PFSK-1 (cell line): Measurements from ENCODE around the gene SLC16A8.

Experiments
- FOXP2 ChIP-seq: optimal IDR thresholded peaks from 2 replicates; pipeline ENCODE3; 2011; ENCODE audit warnings: borderline replicate concordance, control low read depth, inconsistent platforms; ENCODE audit not compliant: insufficient read depth; ENCODE audit errors: extremely low read length, extremely low read depth
- POLR2AphosphoS5 ChIP-seq: IDR thresholded peaks from 2 replicates; pipeline ENCODE4 v1.6.1; 2012; ENCODE audit warnings: low read depth, mild to moderate bottlenecking, control low read depth, low read length, moderate library complexity
- SIN3A ChIP-seq: IDR thresholded peaks from 2 replicates; pipeline ENCODE4 v1.6.1; 2012; ENCODE audit warnings: mild to moderate bottlenecking, low read length, moderate library complexity, borderline replicate concordance; ENCODE audit not compliant: insufficient read depth
- TAF1 ChIP-seq: IDR thresholded peaks from 2 replicates; pipeline ENCODE4 v1.6.1; 2012; ENCODE audit warnings: low read length, control low read depth, borderline replicate concordance; ENCODE audit not compliant: insufficient read depth
- TF ChIP-seq, protein P1 (sequence below), 2 experiments: IDR thresholded peaks; 2 replicates each; pipeline versions ENCODE4 v1.6.1 to v1.8.0; 2011 to 2012; ENCODE audit warnings: low read depth in 2 of 2, low read length in 2 of 2, control low read depth in 1 of 2, inconsistent platforms in 1 of 2, mild to moderate bottlenecking in 1 of 2, moderate library complexity in 1 of 2; ENCODE audit not compliant: insufficient read depth in 1 of 2

Gene SLC16A8

DNA sequence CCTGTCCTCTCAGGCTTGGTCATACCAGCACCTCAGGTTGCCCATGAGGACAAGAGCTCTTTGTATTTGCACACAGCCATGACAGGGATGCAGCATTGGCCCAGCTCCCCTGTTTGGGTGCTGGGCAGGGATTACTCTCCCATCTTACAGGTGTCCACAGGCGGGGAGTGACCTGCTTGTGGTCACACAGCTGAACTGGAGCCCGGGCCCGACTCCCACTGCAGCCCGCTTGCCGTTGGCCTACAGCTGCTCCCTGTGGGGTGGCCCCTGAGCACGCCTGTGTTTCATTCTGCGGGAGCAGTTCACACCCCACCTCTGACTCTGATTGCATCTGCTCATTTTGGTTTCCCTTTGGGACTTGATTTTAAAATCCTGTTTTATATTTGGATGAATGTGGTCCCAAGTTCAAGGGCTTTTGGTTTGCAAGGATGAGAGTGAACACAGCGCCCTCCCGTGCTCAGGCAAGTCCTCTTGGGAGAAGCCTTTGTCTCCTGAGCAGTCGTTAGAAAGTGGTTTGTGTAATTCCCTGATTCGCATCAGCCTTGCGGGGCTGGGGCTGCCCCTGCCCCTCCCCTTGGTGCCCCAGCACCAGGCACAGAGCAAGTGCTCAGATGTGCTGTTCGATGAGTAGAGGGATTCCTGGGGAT, 17.5 kb downstream of the SLC16A8 start:
- no peak for TF ChIP-seq FOXP2
- TF ChIP-seq TAF1: no peak
- TF ChIP-seq POLR2AphosphoS5: no peak
- TF ChIP-seq SIN3A: no peak
- TF ChIP-seq, protein P1, sequence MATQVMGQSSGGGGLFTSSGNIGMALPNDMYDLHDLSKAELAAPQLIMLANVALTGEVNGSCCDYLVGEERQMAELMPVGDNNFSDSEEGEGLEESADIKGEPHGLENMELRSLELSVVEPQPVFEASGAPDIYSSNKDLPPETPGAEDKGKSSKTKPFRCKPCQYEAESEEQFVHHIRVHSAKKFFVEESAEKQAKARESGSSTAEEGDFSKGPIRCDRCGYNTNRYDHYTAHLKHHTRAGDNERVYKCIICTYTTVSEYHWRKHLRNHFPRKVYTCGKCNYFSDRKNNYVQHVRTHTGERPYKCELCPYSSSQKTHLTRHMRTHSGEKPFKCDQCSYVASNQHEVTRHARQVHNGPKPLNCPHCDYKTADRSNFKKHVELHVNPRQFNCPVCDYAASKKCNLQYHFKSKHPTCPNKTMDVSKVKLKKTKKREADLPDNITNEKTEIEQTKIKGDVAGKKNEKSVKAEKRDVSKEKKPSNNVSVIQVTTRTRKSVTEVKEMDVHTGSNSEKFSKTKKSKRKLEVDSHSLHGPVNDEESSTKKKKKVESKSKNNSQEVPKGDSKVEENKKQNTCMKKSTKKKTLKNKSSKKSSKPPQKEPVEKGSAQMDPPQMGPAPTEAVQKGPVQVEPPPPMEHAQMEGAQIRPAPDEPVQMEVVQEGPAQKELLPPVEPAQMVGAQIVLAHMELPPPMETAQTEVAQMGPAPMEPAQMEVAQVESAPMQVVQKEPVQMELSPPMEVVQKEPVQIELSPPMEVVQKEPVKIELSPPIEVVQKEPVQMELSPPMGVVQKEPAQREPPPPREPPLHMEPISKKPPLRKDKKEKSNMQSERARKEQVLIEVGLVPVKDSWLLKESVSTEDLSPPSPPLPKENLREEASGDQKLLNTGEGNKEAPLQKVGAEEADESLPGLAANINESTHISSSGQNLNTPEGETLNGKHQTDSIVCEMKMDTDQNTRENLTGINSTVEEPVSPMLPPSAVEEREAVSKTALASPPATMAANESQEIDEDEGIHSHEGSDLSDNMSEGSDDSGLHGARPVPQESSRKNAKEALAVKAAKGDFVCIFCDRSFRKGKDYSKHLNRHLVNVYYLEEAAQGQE (IDR thresholded peaks at IDR 0.05; ENCODE audit: insufficient read depth in 1 of 2, low read depth in 2 of 2, low read length in 2 of 2): no peak

DNA sequence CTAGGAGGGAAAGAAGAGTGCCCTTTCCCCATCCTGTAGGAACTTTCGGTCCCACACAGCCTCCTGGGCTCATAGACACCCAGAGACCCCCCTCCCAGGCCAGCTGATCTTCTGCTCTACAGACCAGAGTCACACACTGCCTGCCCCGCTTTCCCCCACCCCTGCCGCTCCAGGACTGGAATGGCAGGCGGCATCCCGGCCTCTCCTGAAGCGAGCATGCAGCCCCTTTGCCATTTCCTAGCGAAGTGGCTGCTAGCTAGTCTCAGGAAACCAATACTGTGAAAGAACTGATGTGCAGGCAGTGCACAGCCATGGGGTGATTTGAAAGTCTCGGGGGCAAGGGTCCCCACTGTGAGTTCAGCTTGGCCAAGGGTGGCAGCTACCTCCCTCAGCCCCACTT, 18.4 kb downstream of the SLC16A8 start:
- TF ChIP-seq, protein P1 (IDR thresholded peaks at IDR 0.05; ENCODE audit: insufficient read depth in 1 of 2, low read depth in 2 of 2, low read length in 2 of 2): no peak
- no peak for TF ChIP-seq FOXP2
- no peak for TF ChIP-seq POLR2AphosphoS5
- TF ChIP-seq TAF1: no peak
- no peak for TF ChIP-seq SIN3A

DNA sequence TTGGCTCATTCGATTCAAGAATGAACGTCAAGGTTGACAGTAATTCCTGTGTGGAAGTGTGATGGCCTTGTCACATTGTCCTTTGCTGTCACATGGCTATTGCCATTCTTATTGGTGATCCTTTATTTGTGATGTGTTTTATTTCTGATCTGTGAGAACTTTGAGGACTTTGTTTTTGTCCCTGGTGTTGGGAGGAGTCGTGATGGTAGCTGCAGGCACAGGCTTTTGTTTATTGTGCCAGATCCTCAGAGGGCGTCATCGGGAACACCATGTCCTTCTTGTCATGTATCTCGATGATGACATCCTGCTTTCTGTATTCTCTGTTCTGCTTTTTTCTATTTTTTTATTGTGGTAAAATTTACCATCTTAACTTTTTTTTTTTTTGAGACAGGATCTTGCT, 21.2 kb downstream of the SLC16A8 start:
- no peak for TF ChIP-seq POLR2AphosphoS5
- no peak for TF ChIP-seq FOXP2
- TF ChIP-seq, protein P1 (IDR thresholded peaks at IDR 0.05; ENCODE audit: insufficient read depth in 1 of 2, low read depth in 2 of 2, low read length in 2 of 2): no peak
- TF ChIP-seq SIN3A: no peak
- TF ChIP-seq TAF1: no peak

DNA sequence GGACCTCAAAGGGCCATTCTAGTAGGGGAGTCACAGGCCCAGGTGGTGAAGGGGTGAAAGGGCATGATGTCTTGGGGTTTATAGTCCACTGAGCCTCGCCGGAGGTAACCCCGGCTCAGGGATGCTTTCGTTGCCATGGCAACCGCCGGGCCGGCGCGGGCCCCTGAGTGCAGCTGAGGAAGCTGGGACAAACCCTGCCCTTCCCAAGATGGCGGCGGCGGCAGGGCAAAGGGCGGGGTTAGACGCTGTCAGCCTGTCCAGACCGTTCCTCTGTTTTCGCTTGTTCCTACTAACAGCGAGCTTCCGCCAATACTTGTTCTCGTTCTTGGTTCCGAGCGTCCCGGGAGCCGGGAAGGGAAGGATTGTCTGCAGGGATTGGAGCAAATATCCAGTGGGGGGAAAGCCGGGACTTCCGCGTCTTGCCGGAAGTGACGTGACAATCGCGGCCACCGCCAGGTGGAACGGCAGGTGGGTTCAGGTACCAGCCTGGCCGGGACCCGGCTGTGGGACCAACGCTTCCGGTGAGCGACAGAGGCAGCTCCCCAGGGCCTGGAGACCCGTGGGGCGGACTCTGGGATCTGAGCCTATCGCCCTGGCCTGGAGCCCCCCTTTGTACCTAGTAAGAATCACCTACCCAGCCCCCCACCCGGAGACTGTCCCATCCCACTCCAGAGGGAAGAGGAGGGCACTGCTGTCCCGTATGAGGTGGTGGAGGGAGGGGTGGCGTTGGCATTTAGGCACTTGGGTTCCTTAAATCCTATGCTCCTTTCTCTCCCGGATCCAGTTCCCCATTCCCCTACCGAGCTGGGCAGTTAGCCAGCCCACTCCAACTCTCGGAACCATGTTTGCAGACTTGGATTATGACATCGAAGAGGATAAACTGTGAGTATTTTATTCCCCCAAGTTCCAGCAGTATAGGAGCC, 26.8 kb downstream of the SLC16A8 start, which contains the start of gene PICK1:
TSS of gene PICK1 (plus strand) at position 436 of the 923 bp plus-strand sequence. CDS start at position 842, 406 bp downstream.
- TF ChIP-seq FOXP2 (peak; percentile 20), POLR2AphosphoS5 (peak; percentile 24; the same call in 1 of the 2 replicates), SIN3A (no peak)

DNA sequence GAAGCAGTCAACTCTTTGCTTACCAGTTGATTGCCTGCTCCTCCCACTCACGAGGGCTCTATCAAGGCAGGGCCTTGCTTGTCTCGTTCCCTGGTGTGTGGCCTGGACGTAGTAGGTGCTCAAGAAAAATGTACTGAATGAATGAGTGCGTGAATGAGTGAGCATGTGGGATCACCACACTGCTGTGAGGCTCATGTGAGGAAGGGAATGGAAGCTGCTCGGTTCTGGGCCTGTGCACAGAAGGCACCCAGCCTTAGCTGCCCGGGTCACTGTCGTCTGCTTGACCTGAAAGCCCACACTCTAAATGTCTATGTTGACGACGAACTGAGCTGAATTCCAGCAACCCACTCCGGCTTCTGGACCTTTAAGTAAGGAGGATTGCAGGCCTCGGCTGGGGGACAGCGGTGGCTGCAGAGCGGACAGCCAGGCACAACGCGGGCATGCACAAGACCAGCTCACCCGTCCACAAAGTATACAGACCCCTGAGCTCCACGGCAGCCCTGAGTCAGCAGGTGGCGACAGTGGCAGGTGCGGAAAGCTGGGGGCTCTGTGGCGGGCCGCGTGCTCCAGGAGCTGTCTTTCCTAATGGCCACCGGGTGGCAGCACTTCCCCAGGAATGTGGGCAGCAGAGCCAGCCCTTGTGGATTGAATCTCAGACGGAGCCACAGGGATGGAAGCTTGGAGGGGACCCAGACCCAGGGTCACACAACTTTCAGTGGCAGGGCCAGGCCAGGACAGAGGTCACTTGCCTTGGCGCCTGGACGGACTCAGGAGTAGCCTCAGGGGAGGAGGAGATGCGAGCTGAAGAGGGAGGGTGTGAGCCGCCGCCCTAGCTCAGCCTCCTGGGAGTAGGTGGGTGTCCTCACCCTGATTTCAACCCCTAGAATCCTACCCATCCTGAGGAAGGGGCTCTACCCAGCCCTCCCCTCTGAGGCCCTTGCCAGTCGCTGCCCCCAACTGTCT, 31.8 kb downstream of the SLC16A8 start:
- TF ChIP-seq FOXP2: no peak
- no peak for TF ChIP-seq TAF1
- no peak for TF ChIP-seq POLR2AphosphoS5
- TF ChIP-seq, protein P1 (IDR thresholded peaks at IDR 0.05; ENCODE audit: insufficient read depth in 1 of 2, low read depth in 2 of 2, low read length in 2 of 2): no peak
- no peak for TF ChIP-seq SIN3A
